Measurements from ENCODE around the gene OR4K5.

Gene OR4K5

GRCh38 chr14:19902409-19902808, 18.0 kb upstream of the OR4K5 start:
- in situ Hi-C loops (cut with HindIII; ENCODE audit: low sequenced_read_pairs): no loop called here
- H3K4me3 ChIP-seq (ENCODE audit: low read depth, low read length): no peak overlapping the region
- TF ChIP-seq CTCF (IDR thresholded peaks at IDR 0.05; ENCODE audit: low read depth, low read length): no peak
- no peak for DNase-seq (ENCODE audit: low read depth, low spot score)

GRCh38 chr14:19906665-19907064, 13.7 kb upstream of the OR4K5 start:
- TF ChIP-seq CTCF (IDR thresholded peaks at IDR 0.05; ENCODE audit: low read depth, low read length): no peak
- DNase-seq (ENCODE audit: low read depth, low spot score): no peak
- in situ Hi-C loops (cut with HindIII; ENCODE audit: low sequenced_read_pairs): no loop called here

GRCh38 chr14:19911114-19911513, 9.3 kb upstream of the OR4K5 start:
- no peak for DNase-seq (ENCODE audit: low read depth, low spot score)
- no peak overlapping the region for H3K4me3 ChIP-seq (ENCODE audit: low read depth, low read length)
- no peak for TF ChIP-seq CTCF (IDR thresholded peaks at IDR 0.05; ENCODE audit: low read depth, low read length)
- in situ Hi-C loops (cut with HindIII; ENCODE audit: low sequenced_read_pairs): no loop called here

More at GRCh38 chr14:19906665-19907064, 13.7 kb upstream of the OR4K5 start:
- no peak overlapping the region for H3K4me3 ChIP-seq (ENCODE audit: low read depth, low read length)

- no peak for TF ChIP-seq CTCF (IDR thresholded peaks at IDR 0.05; ENCODE audit: low read depth, low read length)
- in situ Hi-C loops (cut with HindIII; ENCODE audit: low sequenced_read_pairs): no loop called here
- no peak for DNase-seq (ENCODE audit: low read depth, low spot score)
- H3K4me3 ChIP-seq (ENCODE audit: low read depth, low read length): no peak overlapping the region
Observed at GRCh38 chr14:19917243-19917642, 3.2 kb upstream of the OR4K5 start.

GRCh38 chr14:19917955-19918518, 2.4 kb upstream of the OR4K5 start:
- no peak overlapping the region for H3K4me3 ChIP-seq (ENCODE audit: low read depth, low read length)
- in situ Hi-C loops (cut with HindIII; ENCODE audit: low sequenced_read_pairs): no loop called here
- TF ChIP-seq CTCF (IDR thresholded peaks at IDR 0.05; ENCODE audit: low read depth, low read length): no peak
- DNase-seq (ENCODE audit: low read depth, low spot score): no peak

- no peak for TF ChIP-seq CTCF (IDR thresholded peaks at IDR 0.05; ENCODE audit: low read depth, low read length)
- in situ Hi-C loops (cut with HindIII; ENCODE audit: low sequenced_read_pairs): no loop called here
- no peak for DNase-seq (ENCODE audit: low read depth, low spot score)
- no peak overlapping the region for H3K4me3 ChIP-seq (ENCODE audit: low read depth, low read length)
Observed at GRCh38 chr14:19918553-19919264, 1.7 kb upstream of the OR4K5 start.

Measured in astrocyte of the spinal cord (primary cell).